Measurements from ENCODE around the gene ARHGAP30. TPM values are rescaled to one million over a fixed set of nuclear protein-coding genes. Genes with fewer than 3 reads are reported as not detected.
"Not testable (repeated sequence)": the region's sequence is repeated elsewhere in the genome, so short reads cannot be mapped to it uniquely, and the experiment has no call there.

The ARHGAP30 gene, protein sequence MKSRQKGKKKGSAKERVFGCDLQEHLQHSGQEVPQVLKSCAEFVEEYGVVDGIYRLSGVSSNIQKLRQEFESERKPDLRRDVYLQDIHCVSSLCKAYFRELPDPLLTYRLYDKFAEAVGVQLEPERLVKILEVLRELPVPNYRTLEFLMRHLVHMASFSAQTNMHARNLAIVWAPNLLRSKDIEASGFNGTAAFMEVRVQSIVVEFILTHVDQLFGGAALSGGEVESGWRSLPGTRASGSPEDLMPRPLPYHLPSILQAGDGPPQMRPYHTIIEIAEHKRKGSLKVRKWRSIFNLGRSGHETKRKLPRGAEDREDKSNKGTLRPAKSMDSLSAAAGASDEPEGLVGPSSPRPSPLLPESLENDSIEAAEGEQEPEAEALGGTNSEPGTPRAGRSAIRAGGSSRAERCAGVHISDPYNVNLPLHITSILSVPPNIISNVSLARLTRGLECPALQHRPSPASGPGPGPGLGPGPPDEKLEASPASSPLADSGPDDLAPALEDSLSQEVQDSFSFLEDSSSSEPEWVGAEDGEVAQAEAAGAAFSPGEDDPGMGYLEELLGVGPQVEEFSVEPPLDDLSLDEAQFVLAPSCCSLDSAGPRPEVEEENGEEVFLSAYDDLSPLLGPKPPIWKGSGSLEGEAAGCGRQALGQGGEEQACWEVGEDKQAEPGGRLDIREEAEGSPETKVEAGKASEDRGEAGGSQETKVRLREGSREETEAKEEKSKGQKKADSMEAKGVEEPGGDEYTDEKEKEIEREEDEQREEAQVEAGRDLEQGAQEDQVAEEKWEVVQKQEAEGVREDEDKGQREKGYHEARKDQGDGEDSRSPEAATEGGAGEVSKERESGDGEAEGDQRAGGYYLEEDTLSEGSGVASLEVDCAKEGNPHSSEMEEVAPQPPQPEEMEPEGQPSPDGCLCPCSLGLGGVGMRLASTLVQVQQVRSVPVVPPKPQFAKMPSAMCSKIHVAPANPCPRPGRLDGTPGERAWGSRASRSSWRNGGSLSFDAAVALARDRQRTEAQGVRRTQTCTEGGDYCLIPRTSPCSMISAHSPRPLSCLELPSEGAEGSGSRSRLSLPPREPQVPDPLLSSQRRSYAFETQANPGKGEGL
- total RNA-seq: 100 to 1,000 TPM; 152 to 291 (median 235) TPM
- 100 to 1,000 TPM; 128 to 258 TPM for polyA plus RNA-seq
- 442 reads per million, percentile 97 among the genes with 10 or more reads in this experiment for total RNA-seq

DNA sequence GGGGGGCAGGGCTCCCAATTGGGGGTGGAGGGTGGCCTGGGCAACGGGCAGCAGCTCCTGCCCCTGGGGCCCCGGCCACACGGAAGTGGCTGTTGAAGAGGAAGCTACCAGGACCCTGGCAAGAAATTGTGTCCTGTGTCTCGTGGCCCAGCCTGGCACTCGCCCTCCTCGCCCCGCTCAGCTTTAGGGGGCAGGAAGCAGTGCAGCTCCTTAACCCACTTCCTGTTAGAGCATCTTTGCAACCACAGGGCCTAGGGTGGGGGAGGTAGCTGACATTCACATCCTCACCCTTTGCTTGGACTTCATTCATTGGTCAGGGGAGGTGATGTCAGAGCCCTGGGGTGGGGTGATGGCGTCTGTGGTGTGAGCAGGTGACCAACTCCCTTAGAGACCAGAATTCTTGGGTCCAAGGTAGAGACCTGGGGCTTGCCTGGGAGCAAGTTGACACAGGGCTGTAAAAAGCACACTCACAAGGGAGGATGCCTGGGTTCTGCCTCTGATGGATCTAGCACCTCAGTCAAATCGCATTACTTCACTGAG, at the start of gene ARHGAP30:
TSS of gene ARHGAP30 (minus strand) at position 161 of the 540 bp plus-strand sequence. CDS start 267 bp downstream, outside the sequence.
- ChIA-PET POLR2A (interaction anchor here (0.6 to 10.9 kb wide), 25 partner anchors 9 to 245 kb away, joined by 3 to 377 read pairs (median 6); partner anchors contain the start of genes DEDD, F11R, KLHDC9 and NIT1), CTCF (interaction anchor here (0.5 to 6.7 kb wide), 11 partner anchors 15 to 394 kb away, joined by 3 to 120 read pairs (median 5); partner anchors contain the start of genes KLHDC9, TSTD1 and USF1)
- H3K27ac ChIP-seq (ENCODE audit: low read depth, low read length): peak within 1 kb of the TSS; percentile 93
- intact Hi-C loops (cut with micrococcal nuclease): loop anchor here (1.0 kb wide), 7 partner anchors 10 to 232 kb away; partner anchors contain the start of genes F11R (in 1 of the 2) and UFC1 (in 1 of the 2)
- no peaks in the 10 kb centered on the region for H3K27me3 ChIP-seq (ENCODE audit: control insufficient read depth in 2 of 2, insufficient read depth in 2 of 2, low read length in 2 of 2)
- Mint-ChIP-seq H3K9me3 (peaks cover 0 to 1% (median 0%) of the 10 kb centered on the region in 11 donors), H3K36me3 (peaks cover 6 to 32% (median 10%) of the 10 kb centered on the region in 5 donors), H3K27ac (peak within 1 kb of the TSS; percentile 91 to 99 (median 95)), H3K4me1 (peaks cover 31 to 65% (median 54%) of the 10 kb centered on the region in 7 donors), H3K27me3 (no peaks in the 10 kb centered on the region), H3K4me3 (peak within 1 kb of the TSS; percentile 88 to 100 (median 98))
- peak within 1 kb of the TSS; percentile 95 for H3K4me3 ChIP-seq (ENCODE audit: low read length)
- H3K36me3 ChIP-seq (ENCODE audit: control insufficient read depth in 2 of 3, insufficient read depth in 3 of 3, low read length in 3 of 3): peaks cover 0 to 18% (median 4%) of the 10 kb centered on the region in 3 experiments
- peaks cover 37 to 47% of the 10 kb centered on the region in 2 donors for H3K4me1 ChIP-seq (ENCODE audit: control insufficient read depth in 2 of 2, insufficient read depth in 2 of 2, low read length in 2 of 2)
- no peaks in the 10 kb centered on the region for H3K9me3 ChIP-seq (ENCODE audit: control insufficient read depth in 2 of 3, low read length in 3 of 3)
- ATAC-seq (peak; percentile 86), DNase-seq (peak; percentile 55 to 89 (median 87))

DNA sequence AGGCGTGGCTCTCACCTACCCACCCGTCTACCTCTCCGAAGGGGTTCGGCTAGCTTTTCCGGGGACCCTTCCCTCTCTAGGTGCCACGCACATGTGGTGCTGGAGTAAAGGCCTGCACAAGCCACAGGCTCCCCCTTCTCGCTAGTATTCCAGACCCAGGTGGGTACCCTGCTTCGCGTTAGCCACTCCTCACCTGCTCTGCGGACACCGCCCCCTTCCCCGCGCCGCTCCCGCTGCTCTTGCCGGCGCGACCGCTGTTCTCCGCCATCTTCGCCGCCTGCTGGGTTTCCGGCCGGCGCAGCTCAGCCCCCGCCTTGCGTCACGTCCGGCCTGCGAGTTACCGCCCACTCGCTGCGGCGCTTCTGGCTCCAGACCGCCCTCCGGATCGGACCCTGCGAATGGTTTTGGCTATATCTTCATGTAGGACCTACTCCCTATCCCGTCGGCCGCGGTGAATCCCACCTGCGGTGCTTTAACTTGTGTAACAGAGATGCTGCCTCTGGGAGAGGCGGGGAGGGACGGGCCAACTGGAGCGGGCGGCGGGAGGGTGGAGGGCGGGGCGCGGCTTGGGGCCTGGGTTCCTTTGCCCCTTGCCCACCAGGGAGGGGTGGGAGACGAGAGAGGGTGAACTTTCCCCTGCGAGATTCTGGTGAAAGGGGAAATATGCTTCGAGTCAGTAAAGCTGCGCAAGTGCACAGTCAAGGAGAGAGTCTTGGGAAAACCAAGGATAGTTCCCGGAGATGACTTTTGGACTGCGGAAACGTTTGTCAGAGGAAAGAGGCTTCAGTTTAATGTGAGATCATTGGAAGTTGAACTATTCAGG, 48.3 kb upstream of the ARHGAP30 start, which contains the start of the genes NIT1 and PFDN2:
TSS of gene NIT1 (plus strand) at position 347 of the 823 bp plus-strand sequence. CDS start at position 419, 72 bp downstream.
TSS of gene PFDN2 (minus strand) at position 279 of the 823 bp plus-strand sequence. CDS start at position 268, 11 bp downstream.
- ATAC-seq (peak; percentile 86), DNase-seq (peak; percentile 76 to 90 (median 85))
- Mint-ChIP-seq H3K4me1 (peaks cover 44 to 82% (median 78%) of the 10 kb centered on the region in 7 donors), H3K36me3 (peaks cover 5 to 24% (median 10%) of the 10 kb centered on the region in 5 donors), H3K27me3 (no peaks in the 10 kb centered on the region), H3K27ac (peak within 1 kb of the TSS; percentile 57 to 99 (median 93)), H3K9me3 (no peaks in the 10 kb centered on the region), H3K4me3 (peak within 1 kb of the TSS; percentile 92 to 99 (median 95))
- no peaks in the 10 kb centered on the region for H3K9me3 ChIP-seq (ENCODE audit: control insufficient read depth in 2 of 3, low read length in 3 of 3)
- H3K36me3 ChIP-seq (ENCODE audit: control insufficient read depth in 2 of 3, insufficient read depth in 3 of 3, low read length in 3 of 3): peaks cover 4 to 37% (median 16%) of the 10 kb centered on the region in 3 experiments
- no peaks in the 10 kb centered on the region for H3K27me3 ChIP-seq (ENCODE audit: control insufficient read depth in 2 of 2, insufficient read depth in 2 of 2, low read length in 2 of 2)
- H3K4me3 ChIP-seq (ENCODE audit: low read length): peak within 1 kb of the TSS; percentile 99
- ChIA-PET CTCF (interaction anchor here (0.6 to 1.8 kb wide), 9 partner anchors 10 to 129 kb away, joined by 3 to 5 read pairs (median 3); partner anchors contain the start of genes DEDD and TOMM40L), POLR2A (interaction anchor here (0.5 to 3.3 kb wide), 19 partner anchors 10 to 329 kb away, joined by 3 to 24 read pairs (median 6); partner anchors contain the start of genes ARHGAP30, DEDD, F11R and KLHDC9)
- intact Hi-C loops (cut with micrococcal nuclease): loop anchor here (1.0 to 5.0 kb wide), 10 partner anchors 14 to 775 kb away; partner anchors contain the start of genes DEDD (in 2 of the 2), COPA (in 1 of the 2), KLHDC9 (in 1 of the 2) and LY9 (in 1 of the 2)
- H3K4me1 ChIP-seq (ENCODE audit: control insufficient read depth in 2 of 2, insufficient read depth in 2 of 2, low read length in 2 of 2): peaks cover 31 to 35% of the 10 kb centered on the region in 2 donors
- peak within 1 kb of the TSS; percentile 92 for H3K27ac ChIP-seq (ENCODE audit: low read depth, low read length)

DNA sequence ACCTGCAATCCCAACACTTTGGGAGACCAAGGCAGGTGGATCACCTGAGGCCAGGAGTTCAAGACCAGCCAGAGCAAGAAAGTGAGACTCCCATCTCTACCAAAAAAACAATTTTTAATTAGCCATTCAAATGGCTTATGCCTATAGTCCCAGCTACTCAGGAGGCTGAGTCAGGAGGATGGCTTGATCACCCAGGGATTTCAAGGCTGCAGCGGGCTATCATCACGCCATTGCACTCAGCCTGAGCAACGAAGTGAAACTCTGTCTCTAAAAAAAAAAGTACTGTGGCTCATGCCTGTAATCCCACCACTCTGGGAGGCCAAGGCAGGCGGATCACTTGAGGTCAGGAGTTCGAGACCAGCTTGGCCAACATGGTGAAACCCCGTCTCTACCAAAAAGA, 46.3 kb upstream of the ARHGAP30 start:
- CTCF ChIA-PET; H3K4me3 ChIP-seq (ENCODE audit: low read length): not testable (repeated sequence)
- peak overlapping the region; percentile 69 to 99 (median 95) for H3K4me3 Mint-ChIP-seq

DNA sequence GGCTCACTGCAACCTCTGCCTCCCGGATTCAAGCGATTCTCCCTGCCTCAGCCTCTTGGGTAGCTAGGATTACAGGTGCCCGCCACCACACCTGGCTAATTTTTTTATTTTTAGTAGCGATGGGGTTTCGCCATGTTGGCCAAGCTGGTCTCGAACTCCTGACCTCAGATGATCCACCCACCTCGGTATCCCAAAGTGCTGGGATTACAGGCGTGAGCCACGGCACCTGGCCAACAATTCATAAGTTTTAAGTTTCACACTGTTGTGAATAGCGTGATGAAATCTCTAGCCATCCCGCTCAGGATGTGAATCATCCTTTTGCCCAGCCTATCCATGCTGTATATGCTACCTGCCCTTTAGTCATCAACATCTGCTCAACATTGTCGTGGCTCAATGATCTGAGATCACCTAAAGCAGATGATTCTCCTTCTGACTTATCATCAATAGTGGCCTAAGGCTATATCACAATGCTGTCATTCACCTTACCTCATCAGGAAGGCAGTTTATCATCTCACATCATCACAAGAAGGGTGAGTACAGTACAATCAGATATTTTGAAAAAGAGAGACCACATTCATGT, 45.5 kb upstream of the ARHGAP30 start:
- Mint-ChIP-seq H3K36me3 (peaks cover 0 to 12% (median 0%) of the 10 kb centered on the region in 5 donors), H3K27me3 (no peaks in the 10 kb centered on the region), H3K4me1 (peaks cover 52 to 91% (median 75%) of the 10 kb centered on the region in 7 donors), H3K4me3 (peak overlapping the region; percentile 29 to 99 (median 94)), H3K27ac (peak overlapping the region in 5 of 9 donors; percentile 10 to 76 (median 57)), H3K9me3 (no peaks in the 10 kb centered on the region)
- no peaks in the 10 kb centered on the region for H3K9me3 ChIP-seq (ENCODE audit: control insufficient read depth in 2 of 3, low read length in 3 of 3)
- DNase-seq: no peak
- H3K4me3 ChIP-seq (ENCODE audit: low read length): no peak overlapping the region
- ChIA-PET CTCF (no interaction called here), POLR2A (no interaction called here)
- peaks cover 0 to 16% (median under 1%) of the 10 kb centered on the region in 3 experiments for H3K36me3 ChIP-seq (ENCODE audit: control insufficient read depth in 2 of 3, insufficient read depth in 3 of 3, low read length in 3 of 3)
- intact Hi-C loops (cut with micrococcal nuclease): loop anchor here in 1 of 2 donors (5.0 kb wide), 1 partner anchor 318 kb away; the partner anchor contains the start of gene LY9
- no peaks in the 10 kb centered on the region for H3K27me3 ChIP-seq (ENCODE audit: control insufficient read depth in 2 of 2, insufficient read depth in 2 of 2, low read length in 2 of 2)
- no peak for ATAC-seq
- H3K4me1 ChIP-seq (ENCODE audit: control insufficient read depth in 2 of 2, insufficient read depth in 2 of 2, low read length in 2 of 2): peaks cover 35 to 37% of the 10 kb centered on the region in 2 donors
- H3K27ac ChIP-seq (ENCODE audit: low read depth, low read length): no peak overlapping the region

More for the DNA sequence above, 46.3 kb upstream of the ARHGAP30 start:
- Mint-ChIP-seq H3K27ac (peak overlapping the region in 5 of 9 donors; percentile 10 to 76 (median 57)), H3K36me3 (peaks cover 0 to 13% (median 0%) of the 10 kb centered on the region in 5 donors), H3K4me1 (peaks cover 53 to 93% (median 78%) of the 10 kb centered on the region in 7 donors)
- H3K27me3 Mint-ChIP-seq; H3K27me3 ChIP-seq (ENCODE audit: control insufficient read depth in 2 of 2, insufficient read depth in 2 of 2, low read length in 2 of 2); ATAC-seq; DNase-seq; H3K9me3 ChIP-seq (ENCODE audit: control insufficient read depth in 2 of 3, low read length in 3 of 3); H3K27ac ChIP-seq (ENCODE audit: low read depth, low read length); H3K9me3 Mint-ChIP-seq: not testable (repeated sequence)
- POLR2A ChIA-PET: interaction anchor here (0.6 to 3.3 kb wide), 5 partner anchors 10 to 338 kb away, joined by 3 to 15 read pairs (median 3); partner anchors contain the start of genes TSTD1 and UFC1
- Histone ChIP-seq H3K4me1 (ENCODE audit: control insufficient read depth in 2 of 2, insufficient read depth in 2 of 2, low read length in 2 of 2) (peaks cover 35 to 39% of the 10 kb centered on the region in 2 donors), H3K36me3 (ENCODE audit: control insufficient read depth in 2 of 3, insufficient read depth in 3 of 3, low read length in 3 of 3) (peaks cover 0 to 23% (median 8%) of the 10 kb centered on the region in 3 experiments)
- intact Hi-C loops (cut with micrococcal nuclease): loop anchor here in 1 of 2 donors (5.0 kb wide), 1 partner anchor 319 kb away; the partner anchor contains the start of gene LY9

Data from naive thymus-derived CD4-positive, alpha-beta T cell (primary cell).